Natural killer cell (primary cell): ENCODE results near the gene SOSTDC1. TPM values are rescaled to one million over a fixed set of nuclear protein-coding genes. Genes with fewer than 3 reads are reported as not detected.
A peak's percentile ranks its signal among the peaks of the same experiment; 100 is the strongest.

ENCODE experiments used
- ATAC-seq, 3 donors: fragments of 150-1000 bp in 2 of 3; fragments of 200-7000 bp in 1 of 3; cut with Tn5 transposase; 1 replicate in 1 of 3; 2 replicates in 2 of 3; pipeline ENCODE4 v1.10.0; 2021; ENCODE audit warnings: mild to moderate bottlenecking in 2 of 3, moderate library complexity in 2 of 3
- DNase-seq, 2 donors: peaks; one replicate each; pipeline versions ENCODE4 v3.0.0 to v3.0.0-alpha.2; 2013 to 2021; ENCODE audit warnings: mixed read lengths in 1 of 2
- H3K27ac ChIP-seq: one replicate; pipeline ENCODE4 v1.5.1; 2013; ENCODE audit warnings: mild to moderate bottlenecking, low read length
- H3K27me3 ChIP-seq: one replicate; pipeline ENCODE4 v1.6.1; 2013; ENCODE audit warnings: low read length; ENCODE audit not compliant: control insufficient read depth, insufficient read depth
- H3K36me3 ChIP-seq: one replicate; pipeline ENCODE4 v1.6.1; 2013; ENCODE audit warnings: low read length; ENCODE audit not compliant: control insufficient read depth, insufficient read depth
- H3K4me1 ChIP-seq: one replicate; pipeline ENCODE4 v1.6.1; 2013; ENCODE audit warnings: low read length; ENCODE audit not compliant: control insufficient read depth, insufficient read depth
- H3K4me3 ChIP-seq: one replicate; pipeline ENCODE4 v1.5.1; 2013; ENCODE audit warnings: low read length
- H3K9me3 ChIP-seq: one replicate; pipeline ENCODE4 v1.6.1; 2013; ENCODE audit warnings: low read length; ENCODE audit not compliant: control insufficient read depth, insufficient read depth
- H3K27ac Mint-ChIP-seq, 2 donors: one replicate each; pipeline ENCODE4 v1.8.0; 2022; ENCODE audit warnings: mild to moderate bottlenecking in 2 of 2, mixed read lengths in 2 of 2, moderate library complexity in 1 of 2
- H3K27me3 Mint-ChIP-seq, 2 donors: one replicate each; pipeline ENCODE4 v1.8.0; 2022; ENCODE audit warnings: low read depth in 2 of 2, mixed read lengths in 2 of 2
- H3K36me3 Mint-ChIP-seq: one replicate; pipeline ENCODE4 v1.8.0; 2022; ENCODE audit warnings: mixed read lengths
- H3K4me1 Mint-ChIP-seq, 2 donors: one replicate each; pipeline ENCODE4 v1.8.0; 2022; ENCODE audit warnings: mixed read lengths in 2 of 2
- H3K4me3 Mint-ChIP-seq: one replicate; pipeline ENCODE4 v1.8.0; 2022; ENCODE audit warnings: mild to moderate bottlenecking, moderate library complexity, mixed read lengths
- H3K9me3 Mint-ChIP-seq, 2 donors: one replicate each; pipeline ENCODE4 v1.8.0; 2022; ENCODE audit warnings: mixed read lengths in 2 of 2
- WGBS: methylation state at CpG from one replicate; pipeline ENCODE4 v1.1.7; 2013; ENCODE audit warnings: missing lambda C conversion rate; ENCODE audit not compliant: insufficient coverage; 5-methylcytosine and 5-hydroxymethylcytosine counted together
- intact Hi-C: fragments of 100-400 bp; cut with micrococcal nuclease; formaldehyde crosslinking; loops from one replicate; pipeline ENCODE4 v1.14.2; 2022
- total RNA-seq, 4 donors: library from RNA; stranded (reverse); fragments of 120-200 nt in 1 of 4; gene quantifications; one replicate each; pipeline versions ENCODE4 v1.2.3 to v1.2.4, GENCODE V29; 2013 to 2022
- TF ChIP-seq, protein P1 (sequence below): fragments of 200-600 bp; IDR thresholded peaks from one replicate; pipeline ENCODE4 v1.8.0; 2022; ENCODE audit warnings: antibody characterized with exemption

SOSTDC1 gene
- total RNA-seq, 3 donors from 2014 or later (not counting 1 experiment from before 2014, with no cell fraction given), result not detected

DNA sequence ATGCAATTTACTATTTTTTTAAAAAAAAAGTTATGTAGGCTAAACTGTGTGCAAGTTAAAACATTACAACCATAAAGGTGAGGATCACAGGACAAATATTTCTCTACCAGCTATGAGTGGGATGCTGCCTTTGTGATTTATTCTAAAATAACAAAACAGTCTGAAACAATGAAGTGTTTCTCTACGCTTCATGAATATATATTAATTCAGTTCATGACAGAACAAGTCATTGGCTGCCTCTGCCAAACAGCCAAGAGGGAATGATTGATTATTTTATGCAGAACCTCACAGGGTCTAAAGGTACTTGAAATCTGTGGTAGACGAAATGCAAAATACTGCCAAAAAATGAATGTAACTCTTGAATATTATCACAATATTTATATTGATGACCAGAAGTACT is 29.0 kb upstream of the SOSTDC1 start:
- H3K27me3 ChIP-seq, result peaks cover 2% of the 10 kb centered on the region
- ATAC-seq (no peak), DNase-seq (no peak)
- H3K4me3 Mint-ChIP-seq, result no peak overlapping the region
- TF ChIP-seq, protein P1, sequence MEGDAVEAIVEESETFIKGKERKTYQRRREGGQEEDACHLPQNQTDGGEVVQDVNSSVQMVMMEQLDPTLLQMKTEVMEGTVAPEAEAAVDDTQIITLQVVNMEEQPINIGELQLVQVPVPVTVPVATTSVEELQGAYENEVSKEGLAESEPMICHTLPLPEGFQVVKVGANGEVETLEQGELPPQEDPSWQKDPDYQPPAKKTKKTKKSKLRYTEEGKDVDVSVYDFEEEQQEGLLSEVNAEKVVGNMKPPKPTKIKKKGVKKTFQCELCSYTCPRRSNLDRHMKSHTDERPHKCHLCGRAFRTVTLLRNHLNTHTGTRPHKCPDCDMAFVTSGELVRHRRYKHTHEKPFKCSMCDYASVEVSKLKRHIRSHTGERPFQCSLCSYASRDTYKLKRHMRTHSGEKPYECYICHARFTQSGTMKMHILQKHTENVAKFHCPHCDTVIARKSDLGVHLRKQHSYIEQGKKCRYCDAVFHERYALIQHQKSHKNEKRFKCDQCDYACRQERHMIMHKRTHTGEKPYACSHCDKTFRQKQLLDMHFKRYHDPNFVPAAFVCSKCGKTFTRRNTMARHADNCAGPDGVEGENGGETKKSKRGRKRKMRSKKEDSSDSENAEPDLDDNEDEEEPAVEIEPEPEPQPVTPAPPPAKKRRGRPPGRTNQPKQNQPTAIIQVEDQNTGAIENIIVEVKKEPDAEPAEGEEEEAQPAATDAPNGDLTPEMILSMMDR, result no peak
- H3K9me3 ChIP-seq, result no peaks in the 10 kb centered on the region
- no peaks in the 10 kb centered on the region for H3K4me1 ChIP-seq
- H3K27ac Mint-ChIP-seq, result no peak overlapping the region
- no peaks in the 10 kb centered on the region for H3K36me3 ChIP-seq
- H3K36me3 Mint-ChIP-seq, result no peaks in the 10 kb centered on the region
- no peak overlapping the region for H3K4me3 ChIP-seq
- H3K27me3 Mint-ChIP-seq, result no peaks in the 10 kb centered on the region
- 83% methylated on average over 1 of the region's 2 CpGs for WGBS
- peaks cover 7% of the 10 kb centered on the region in 2 donors for H3K4me1 Mint-ChIP-seq
- H3K9me3 Mint-ChIP-seq, result no peaks in the 10 kb centered on the region
- H3K27ac ChIP-seq, result no peak overlapping the region
- intact Hi-C loops, result no loop called here

DNA sequence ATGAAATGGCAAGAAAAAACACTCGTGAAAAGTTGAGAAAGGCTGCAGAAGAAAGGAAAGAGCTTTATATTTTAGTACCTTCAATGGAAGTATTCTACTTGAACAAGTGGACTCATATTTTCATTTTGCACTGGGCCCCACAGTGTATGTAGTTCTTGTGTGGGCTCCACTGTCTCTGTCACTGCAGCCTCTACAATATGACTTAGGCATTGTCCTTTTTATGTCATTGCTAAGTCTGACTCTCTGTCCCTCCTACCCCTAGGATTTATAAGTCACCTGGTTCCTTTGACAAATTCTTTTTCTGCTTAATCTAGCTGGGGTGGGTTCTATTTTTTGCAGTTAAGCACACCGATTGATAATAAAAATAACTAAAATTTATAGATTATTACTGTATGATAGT is 27.7 kb upstream of the SOSTDC1 start:
- Histone ChIP-seq H3K4me1 (no peaks in the 10 kb centered on the region), H3K4me3 (no peak overlapping the region), H3K27ac (no peak overlapping the region), H3K9me3 (no peaks in the 10 kb centered on the region), H3K27me3 (peaks cover 2% of the 10 kb centered on the region), H3K36me3 (no peaks in the 10 kb centered on the region)
- H3K36me3 Mint-ChIP-seq, result no peaks in the 10 kb centered on the region
- H3K4me1 Mint-ChIP-seq, result peaks cover 7% of the 10 kb centered on the region in 2 donors
- peaks cover 0 to 3% of the 10 kb centered on the region in 2 donors for H3K27me3 Mint-ChIP-seq
- H3K27ac Mint-ChIP-seq, result no peak overlapping the region
- no peak for ATAC-seq
- no CpG with 5 or more reads among the region's 2 CpGs for WGBS
- TF ChIP-seq, protein P1, result no peak
- H3K4me3 Mint-ChIP-seq, result no peak overlapping the region
- intact Hi-C loops, result no loop called here
- H3K9me3 Mint-ChIP-seq, result no peaks in the 10 kb centered on the region
- DNase-seq, result no peak

DNA sequence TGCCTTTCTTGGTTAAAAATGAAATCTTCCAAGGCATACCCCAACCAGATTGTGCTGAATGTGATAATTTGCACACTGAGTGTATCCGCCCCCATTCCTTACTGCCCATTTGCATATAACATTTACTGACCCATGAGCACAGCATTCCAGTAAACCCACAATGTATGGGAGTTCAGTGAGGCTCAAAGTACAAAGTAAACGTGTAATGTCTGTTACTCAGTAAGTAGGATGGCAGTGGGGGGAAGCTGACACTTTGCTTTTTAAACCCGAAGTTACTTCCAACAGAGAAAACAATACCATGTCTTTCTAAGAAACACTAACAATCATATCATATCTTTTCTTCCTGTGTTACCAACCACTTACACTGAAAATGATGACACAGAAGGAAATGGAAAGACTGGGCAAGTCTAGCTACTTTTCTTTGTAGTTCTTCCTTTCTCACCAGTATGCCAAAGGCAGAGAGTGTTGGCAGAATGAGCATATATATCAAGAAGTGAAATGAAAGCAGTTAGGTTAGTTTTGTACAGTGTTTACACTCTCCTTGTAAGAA is 27.1 kb upstream of the SOSTDC1 start:
- Histone ChIP-seq H3K27me3 (peaks cover 2% of the 10 kb centered on the region), H3K9me3 (no peaks in the 10 kb centered on the region), H3K4me3 (no peak overlapping the region), H3K27ac (no peak overlapping the region), H3K36me3 (no peaks in the 10 kb centered on the region), H3K4me1 (no peaks in the 10 kb centered on the region)
- H3K9me3 Mint-ChIP-seq, result no peaks in the 10 kb centered on the region
- peaks cover 0 to 3% of the 10 kb centered on the region in 2 donors for H3K27me3 Mint-ChIP-seq
- no peaks in the 10 kb centered on the region for H3K36me3 Mint-ChIP-seq
- H3K27ac Mint-ChIP-seq, result peak overlapping the region in 1 of 2 donors; percentile 11
- ATAC-seq (peak in 2 of 3 donors; percentile 21 to 52), DNase-seq (no peak)
- peaks cover 7% of the 10 kb centered on the region in 2 donors for H3K4me1 Mint-ChIP-seq
- intact Hi-C loops, result no loop called here
- no peak overlapping the region for H3K4me3 Mint-ChIP-seq
- WGBS, result 100% methylated on average over 1 of the region's 3 CpGs
- TF ChIP-seq, protein P1, result no peak

DNA sequence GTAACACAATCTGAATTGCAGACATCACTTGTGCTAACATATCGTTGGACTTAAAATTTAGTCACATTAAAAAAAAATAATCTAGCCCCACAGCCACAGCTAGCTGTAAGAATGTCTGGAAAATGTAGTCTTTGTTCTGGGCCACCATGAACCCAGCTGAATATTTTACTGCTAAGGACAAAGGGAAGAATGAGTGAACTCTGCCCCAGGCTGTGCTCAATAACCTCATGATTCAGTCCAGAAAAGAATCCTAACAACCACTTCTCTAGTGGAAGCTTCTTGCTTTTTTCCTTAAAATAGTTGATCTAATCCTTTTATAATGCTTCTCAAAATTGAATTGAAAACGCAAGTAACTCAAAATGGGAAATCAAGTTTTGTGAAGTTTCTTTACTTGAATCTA is 25.6 kb upstream of the SOSTDC1 start:
- peaks cover 7% of the 10 kb centered on the region in 2 donors for H3K4me1 Mint-ChIP-seq
- Histone ChIP-seq H3K36me3 (no peaks in the 10 kb centered on the region), H3K9me3 (no peaks in the 10 kb centered on the region), H3K27me3 (peaks cover 2% of the 10 kb centered on the region), H3K4me1 (no peaks in the 10 kb centered on the region), H3K4me3 (no peak overlapping the region), H3K27ac (no peak overlapping the region)
- no peaks in the 10 kb centered on the region for H3K36me3 Mint-ChIP-seq
- WGBS, result 100% methylated on average over 1 of the region's 2 CpGs
- TF ChIP-seq, protein P1, result no peak
- no peaks in the 10 kb centered on the region for H3K9me3 Mint-ChIP-seq
- ATAC-seq (no peak), DNase-seq (no peak)
- intact Hi-C loops, result no loop called here
- no peak overlapping the region for H3K4me3 Mint-ChIP-seq
- H3K27me3 Mint-ChIP-seq, result peaks cover 0 to 3% of the 10 kb centered on the region in 2 donors
- H3K27ac Mint-ChIP-seq, result no peak overlapping the region
